NCI-H146 treated with DMSO at 0.1 percent for 48 hours (cell line): ENCODE measurements around the gene TNFRSF17.
"Not testable (repeated sequence)": the region's sequence is repeated elsewhere in the genome, so short reads cannot be mapped to it uniquely, and the experiment has no call there.

Experiments
- DNase-seq: peaks from one replicate; lab custom pipeline; 2025; ENCODE audit not compliant: unreplicated experiment; lab: John Stamatoyannopoulos, UW

The TNFRSF17 gene

GRCh38 chr16:11968577-11968976 lies 3.6 kb downstream of the TNFRSF17 start:
- no peak for DNase-seq

GRCh38 chr16:11970292-11970691 lies 5.3 kb downstream of the TNFRSF17 start:
- DNase-seq, result not testable (repeated sequence)

DNA sequence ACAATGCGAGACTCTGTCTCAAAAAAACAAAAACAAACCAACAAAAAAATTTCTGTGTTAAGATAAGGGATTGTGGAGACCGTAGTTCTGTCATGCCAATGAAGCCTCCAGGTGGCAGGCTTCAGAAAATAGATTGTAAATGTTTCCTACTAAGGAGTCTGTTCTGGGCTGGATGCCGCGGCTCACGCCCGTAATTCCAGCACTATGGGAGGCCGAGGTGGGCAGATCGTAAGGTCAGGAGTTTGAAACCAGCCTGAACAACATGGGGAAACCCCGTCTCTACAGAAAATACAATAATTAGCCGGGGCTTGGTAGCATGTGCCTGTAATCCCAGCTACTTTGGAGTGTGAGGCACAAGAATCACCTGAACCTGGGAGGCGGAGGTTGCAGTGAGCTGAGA lies 7.1 kb downstream of the TNFRSF17 start:
- no peak for DNase-seq

DNA sequence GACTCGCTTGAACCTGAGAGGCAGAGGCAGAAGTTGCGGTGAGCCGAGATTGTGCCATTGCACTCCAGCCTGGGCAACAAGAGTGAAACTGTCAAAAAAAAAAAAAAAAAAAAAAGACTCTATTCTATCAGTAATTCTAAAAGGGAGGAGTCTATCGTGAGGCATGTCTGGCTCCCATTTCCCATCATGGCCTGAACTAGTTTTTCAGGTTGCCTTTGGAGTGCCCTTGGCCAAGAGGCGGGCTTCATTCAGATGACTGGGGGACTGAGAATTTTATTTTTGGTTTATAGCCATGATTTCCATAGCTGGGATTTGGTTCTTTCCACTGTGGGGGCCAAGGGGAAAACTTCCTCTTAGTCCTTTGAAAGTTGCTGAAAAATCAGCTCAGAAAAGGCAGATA lies 8.1 kb downstream of the TNFRSF17 start:
- no peak for DNase-seq

DNA sequence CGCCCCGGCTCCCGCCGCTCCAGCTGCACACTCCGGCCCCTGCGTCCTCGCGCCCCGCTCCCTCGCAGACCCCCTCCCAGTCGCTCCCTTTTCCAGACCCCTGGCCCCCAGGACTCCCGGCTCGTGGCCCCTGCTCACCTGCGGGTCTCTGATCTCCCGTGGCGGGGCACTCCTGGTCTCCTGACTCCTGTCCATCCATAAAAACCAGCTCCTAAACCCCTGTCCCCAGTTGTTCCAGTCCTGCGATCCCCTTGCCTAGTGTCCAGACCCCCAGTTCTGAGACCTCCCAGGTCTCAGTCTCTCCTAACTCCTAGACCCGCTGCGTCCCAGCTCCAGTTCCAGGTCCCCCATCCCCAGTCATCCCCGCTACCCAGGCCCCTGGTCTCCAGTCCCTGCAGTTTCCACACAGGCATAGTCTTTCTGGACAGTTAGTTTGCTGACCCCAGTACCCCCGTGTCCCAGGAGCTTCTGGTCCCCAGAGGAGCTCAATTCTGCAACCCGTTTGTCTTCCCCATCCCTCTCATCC lies 11.9 kb downstream of the TNFRSF17 start:
- DNase-seq, result no peak

- DNase-seq, result no peak
Measured at GRCh38 chr16:11977376-11978041, 12.5 kb downstream of the TNFRSF17 start.

DNA sequence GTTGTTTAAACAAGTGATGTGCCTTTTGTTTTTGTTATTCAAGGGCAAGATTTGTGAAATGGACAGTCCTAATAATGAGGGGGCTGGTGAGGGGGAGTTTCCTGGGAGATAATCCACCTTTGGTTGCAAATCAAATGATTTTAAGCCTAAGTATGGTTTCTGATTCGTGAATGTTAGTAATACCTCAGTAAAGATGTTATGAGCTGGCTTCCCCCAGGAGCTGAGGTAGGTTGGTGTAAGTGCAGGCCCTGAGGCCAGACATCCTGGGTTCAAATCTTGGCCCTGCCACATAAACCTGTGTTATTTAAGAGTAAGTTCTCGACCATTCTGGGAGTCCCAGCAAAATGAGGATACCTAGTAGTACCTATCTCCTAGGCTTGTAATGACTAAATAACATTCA lies 13.1 kb downstream of the TNFRSF17 start:
- DNase-seq, result no peak

GRCh38 chr16:11979013-11979672 lies 14.1 kb downstream of the TNFRSF17 start:
- DNase-seq, result no peak

DNA sequence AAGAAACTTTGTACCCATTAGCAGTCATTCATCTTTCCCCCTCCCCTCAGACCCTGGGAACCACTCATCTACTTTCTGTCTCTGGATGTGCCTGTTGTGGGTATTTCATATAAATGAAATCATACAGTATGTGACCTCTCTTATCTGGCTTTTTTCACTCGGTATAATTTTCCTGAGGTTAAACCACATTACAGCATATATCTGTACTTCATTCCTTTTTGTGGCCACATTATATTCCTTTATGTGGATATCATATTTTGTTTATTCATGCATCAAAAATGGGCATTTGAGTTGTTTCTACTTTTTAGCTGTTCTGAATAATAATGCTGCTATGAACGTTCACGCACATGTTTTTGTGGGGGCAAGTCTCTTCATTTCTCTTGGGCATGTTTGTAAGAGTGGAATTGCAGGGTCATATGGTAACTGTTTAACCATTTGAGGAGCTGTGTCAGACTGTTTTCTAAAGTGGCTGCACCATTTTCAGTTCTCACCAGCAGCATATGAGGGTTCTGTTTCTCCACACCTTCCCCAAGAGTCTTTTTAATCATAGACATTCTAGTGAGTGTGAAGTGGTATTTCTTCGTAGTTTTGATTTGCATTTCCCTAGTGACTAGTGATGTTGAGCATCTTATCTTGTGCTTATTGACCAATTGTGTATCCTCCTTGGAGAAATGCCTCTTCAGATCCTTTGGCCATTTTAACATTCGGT lies 15.3 kb downstream of the TNFRSF17 start:
- DNase-seq, result no peak

GRCh38 chr16:11985250-11985649 lies 20.2 kb downstream of the TNFRSF17 start:
- no peak for DNase-seq

GRCh38 chr16:11986521-11987057 lies 21.6 kb downstream of the TNFRSF17 start:
- no peak for DNase-seq

GRCh38 chr16:11988258-11988978 lies 23.4 kb downstream of the TNFRSF17 start:
- no peak for DNase-seq

DNA sequence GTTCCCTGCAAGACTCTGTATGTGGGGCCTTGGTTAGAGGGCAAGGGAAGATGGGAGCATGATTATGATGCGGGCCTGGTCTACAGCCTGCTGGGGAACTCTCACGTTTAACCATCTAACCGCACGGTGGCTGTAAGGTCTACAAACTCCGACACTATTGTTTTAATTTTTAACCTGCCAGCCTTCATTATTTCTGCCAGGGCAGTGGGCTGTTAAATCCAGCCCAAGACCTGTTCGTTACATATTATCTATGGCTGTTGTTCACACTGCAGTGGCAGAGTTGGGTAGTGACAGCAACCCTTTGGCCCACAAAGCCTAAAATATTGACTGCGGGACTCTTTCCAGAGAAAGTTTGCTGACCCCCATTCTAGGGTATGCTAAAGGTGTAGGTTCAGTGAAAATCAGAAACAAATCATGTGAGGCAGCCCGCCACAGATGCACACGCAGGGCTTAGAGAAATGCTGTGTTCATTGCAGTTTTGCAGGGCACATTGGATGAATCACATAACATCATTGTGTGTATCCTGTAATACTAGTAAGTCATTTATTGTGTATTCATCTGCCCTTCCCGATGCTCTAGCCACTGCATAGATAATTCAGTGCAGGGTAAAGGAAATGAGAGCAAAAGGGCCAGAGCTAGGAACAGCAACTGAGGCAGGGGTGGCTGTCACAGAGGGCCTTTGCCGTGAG lies 25.8 kb downstream of the TNFRSF17 start:
- no peak for DNase-seq

- DNase-seq, result no peak
Measured at GRCh38 chr16:11992008-11992584, 27.1 kb downstream of the TNFRSF17 start.

GRCh38 chr16:11992586-11993524 lies 27.8 kb downstream of the TNFRSF17 start:
- DNase-seq, result peak; percentile 52

GRCh38 chr16:11994143-11995119 lies 29.4 kb downstream of the TNFRSF17 start:
- no peak for DNase-seq

DNA sequence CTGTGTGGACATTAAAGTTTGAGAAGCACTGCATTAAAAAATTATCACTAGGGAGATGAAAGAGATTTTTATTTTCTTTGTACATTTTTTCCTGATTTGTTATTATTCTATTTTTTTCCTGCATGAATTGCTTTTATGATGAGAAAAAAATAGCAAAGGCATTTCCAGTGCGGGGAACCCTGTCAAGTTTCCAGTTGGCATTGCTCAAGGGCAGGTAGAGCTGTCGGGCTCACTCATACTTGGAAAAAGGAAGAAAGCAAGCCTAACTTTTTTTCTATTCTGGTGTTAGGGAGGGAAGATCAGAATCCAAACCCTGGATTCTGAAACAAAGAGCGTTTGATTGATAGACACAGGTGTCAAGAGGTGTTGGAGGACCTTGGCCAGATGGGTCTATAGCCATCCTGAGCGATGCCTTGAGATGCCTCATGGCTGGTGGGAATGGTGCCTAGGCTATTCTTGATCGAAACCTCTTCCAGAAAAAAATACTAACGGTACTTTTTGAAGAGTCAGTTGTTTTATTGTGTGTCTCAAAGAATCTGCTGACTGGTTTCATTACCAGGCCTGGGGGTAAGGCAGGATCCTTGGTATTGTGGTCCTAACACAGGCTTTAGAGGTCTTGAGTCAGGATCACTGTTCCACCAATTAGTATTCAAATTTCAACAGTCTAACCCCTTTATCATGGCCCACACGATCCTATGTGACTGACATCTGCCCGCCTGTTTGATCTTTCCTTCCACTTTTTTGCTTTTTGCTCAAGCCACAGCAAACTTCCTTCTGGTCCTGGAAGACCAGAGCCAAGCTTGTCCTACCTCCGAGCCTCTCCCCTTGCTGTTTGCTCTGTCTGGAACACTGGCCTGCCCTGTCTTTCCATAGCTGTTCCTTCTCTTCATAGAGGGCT lies 31.7 kb downstream of the TNFRSF17 start:
- DNase-seq, result no peak
